MCF 10A (cell line): ENCODE results near the gene SCUBE2. TPM values are rescaled to one million over a fixed set of nuclear protein-coding genes. Genes with fewer than 3 reads are reported as not detected.
"Not testable (repeated sequence)": the region's sequence is repeated elsewhere in the genome, so short reads cannot be mapped to it uniquely, and the experiment has no call there.

ENCODE experiments used
- BruUV-seq: library from RNA; stranded (reverse); fragments of 400-500 nt; replicated peaks from 2 replicates; lab custom pipeline; 2021; lab: Mats Ljungman, UMichigan
- CTCF ChIA-PET: fragments of 300-600 bp; sonication (Branson Sonifier 250); formaldehyde crosslinking; extraction: SDS; loops from one replicate; lab custom pipeline; 2021; ENCODE audit warnings: antibody characterized with exemption, inconsistent platforms; lab: Yijun Ruan, JAX
- POLR2A ChIA-PET: fragments of 300-600, 350-650 bp; sonication (Branson Sonifier 250); formaldehyde crosslinking; extraction: SDS; loops from one replicate; lab custom pipeline; 2020; ENCODE audit warnings: antibody characterized with exemption, inconsistent platforms; lab: Yijun Ruan, JAX
- DNase-seq: peaks from one replicate; pipeline ENCODE4 v3.0.0-alpha.2; 2018; ENCODE audit not compliant: unreplicated experiment
- H3K27ac Mint-ChIP-seq: one replicate; pipeline ENCODE4 v1.8.0; 2022; ENCODE audit warnings: mild to moderate bottlenecking, low read depth, mixed read lengths; ENCODE audit not compliant: unreplicated experiment
- H3K27me3 Mint-ChIP-seq: one replicate; pipeline ENCODE4 v1.8.0; 2022; ENCODE audit warnings: mixed read lengths; ENCODE audit not compliant: insufficient read depth, unreplicated experiment
- H3K36me3 Mint-ChIP-seq: one replicate; pipeline ENCODE4 v1.8.0; 2022; ENCODE audit warnings: mild to moderate bottlenecking, moderate library complexity, mixed read lengths; ENCODE audit not compliant: insufficient read depth, unreplicated experiment
- H3K4me1 Mint-ChIP-seq: one replicate; pipeline ENCODE4 v1.8.0; 2022; ENCODE audit warnings: mixed read lengths; ENCODE audit not compliant: insufficient read depth, unreplicated experiment
- H3K4me3 Mint-ChIP-seq: one replicate; pipeline ENCODE4 v1.8.0; 2022; ENCODE audit warnings: mild to moderate bottlenecking, moderate library complexity, mixed read lengths; ENCODE audit not compliant: unreplicated experiment
- H3K9me3 Mint-ChIP-seq: one replicate; pipeline ENCODE4 v1.8.0; 2022; ENCODE audit warnings: mixed read lengths; ENCODE audit not compliant: unreplicated experiment
- CTCF ChIP-seq: fragments of 200-600 bp; IDR thresholded peaks from one replicate; pipeline ENCODE4 v1.8.0; 2022; ENCODE audit warnings: antibody characterized with exemption, mild to moderate bottlenecking; ENCODE audit not compliant: unreplicated experiment
- intact Hi-C: fragments of 100-400 bp; cut with micrococcal nuclease; formaldehyde crosslinking; loops from 2 replicates; pipeline ENCODE4 v1.14.1; 2022
- total RNA-seq: library from RNA; stranded (reverse); gene quantifications from 2 replicates; pipeline ENCODE4 v1.2.3, GENCODE V29; 2022

SCUBE2 gene
- total RNA-seq, 1 experiment from 2014 or later, result 0.93 TPM

DNA sequence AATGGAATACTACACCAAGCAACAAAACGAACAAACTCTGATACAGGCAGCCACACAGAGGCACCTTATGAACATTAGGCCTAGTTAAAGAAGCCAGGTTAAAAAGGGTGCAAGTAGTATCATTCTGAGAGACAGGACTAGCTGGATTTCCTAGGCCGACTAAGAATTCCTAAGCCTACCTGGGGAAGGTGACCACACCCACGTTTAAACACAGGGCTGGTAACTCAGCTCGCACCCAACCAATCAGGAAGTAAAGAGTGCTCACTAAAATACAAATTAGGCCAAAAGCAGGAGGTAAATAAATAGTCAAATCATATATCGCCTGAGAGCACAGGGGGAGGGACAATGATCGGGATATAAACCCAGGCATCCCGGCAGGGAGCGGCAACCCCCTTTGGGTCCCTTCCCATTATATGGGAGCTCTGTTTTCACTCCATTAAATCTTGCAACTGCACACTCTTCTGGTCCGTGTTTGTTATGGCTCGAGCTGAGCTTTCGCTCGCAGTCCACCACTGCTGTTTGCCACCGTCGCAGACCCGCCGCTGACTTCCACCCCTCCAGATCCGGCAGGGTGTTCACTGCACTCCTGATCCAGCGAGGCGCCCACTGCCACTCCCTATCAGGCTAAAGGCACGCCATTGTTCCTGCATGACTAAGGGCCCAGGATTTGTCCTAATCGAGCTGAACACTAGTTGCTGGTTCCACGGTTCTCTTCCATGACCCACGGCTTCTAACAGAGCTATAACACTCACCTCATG lies 6.0 kb upstream of the SCUBE2 start:
- H3K27ac Mint-ChIP-seq, H3K4me1 Mint-ChIP-seq, H3K36me3 Mint-ChIP-seq, H3K4me3 Mint-ChIP-seq, H3K9me3 Mint-ChIP-seq, intact Hi-C loops, DNase-seq, BruUV-seq, POLR2A ChIA-PET: not testable (repeated sequence)
- CTCF ChIA-PET, result interaction anchor here (0.7 to 1.8 kb wide), 3 partner anchors 40 to 329 kb away, joined by 3 to 5 read pairs (median 4); no protein-coding TSS in a partner anchor
- H3K27me3 Mint-ChIP-seq, result peaks cover 12% of the 10 kb centered on the region

- CTCF ChIA-PET, result interaction anchor here (1.0 to 1.8 kb wide), 4 partner anchors 13 to 81 kb away, joined by 3 to 6 read pairs (median 4); no protein-coding TSS in a partner anchor
Measured at GRCh38 chr11:9096427-9096826, 5.0 kb upstream of the SCUBE2 start.

DNA sequence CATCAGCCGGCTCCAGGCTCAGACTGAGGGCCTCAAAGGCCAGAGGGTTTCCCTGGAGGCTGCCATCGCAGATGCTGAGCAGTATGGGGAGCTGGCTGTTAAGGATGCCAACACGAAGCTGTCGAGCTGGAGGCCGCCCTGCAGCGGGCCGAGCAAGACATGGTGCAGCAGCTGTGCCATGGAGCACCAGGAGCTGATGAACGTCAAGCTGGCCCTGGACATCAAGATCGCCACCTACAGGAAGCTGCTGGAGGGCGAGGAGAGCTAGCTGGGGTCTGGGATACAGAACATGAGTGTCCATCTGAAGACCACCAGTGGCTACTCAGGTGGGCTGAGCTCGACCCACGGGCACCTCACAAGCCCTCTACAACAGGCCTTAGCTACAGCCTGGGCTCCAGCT lies 4.0 kb upstream of the SCUBE2 start:
- no peaks in the 10 kb centered on the region for H3K4me1 Mint-ChIP-seq
- no peaks in the 10 kb centered on the region for H3K9me3 Mint-ChIP-seq
- no peak for TF ChIP-seq CTCF
- ChIA-PET POLR2A (interaction anchor here (0.7 kb wide), 1 partner anchor 218 kb away, joined by 4 read pairs; no protein-coding TSS in a partner anchor), CTCF (interaction anchor here (0.5 to 3.0 kb wide), 12 partner anchors 11 to 1309 kb away, joined by 3 to 13 read pairs (median 4); no protein-coding TSS in a partner anchor)
- no peak overlapping the region for H3K27ac Mint-ChIP-seq
- no peak overlapping the region for H3K4me3 Mint-ChIP-seq
- DNase-seq, result no peak
- BruUV-seq, result no TSS peak
- H3K36me3 Mint-ChIP-seq, result no peaks in the 10 kb centered on the region
- intact Hi-C loops, result no loop called here
- peaks cover 15% of the 10 kb centered on the region for H3K27me3 Mint-ChIP-seq

More at GRCh38 chr11:9096427-9096826, 5.0 kb upstream of the SCUBE2 start:
- H3K9me3 Mint-ChIP-seq, result no peaks in the 10 kb centered on the region
- DNase-seq, result no peak
- H3K4me1 Mint-ChIP-seq, result no peaks in the 10 kb centered on the region
- POLR2A ChIA-PET, result no interaction called here
- no peak overlapping the region for H3K27ac Mint-ChIP-seq
- peaks cover 15% of the 10 kb centered on the region for H3K27me3 Mint-ChIP-seq
- H3K4me3 Mint-ChIP-seq, result no peak overlapping the region
- BruUV-seq, result no TSS peak
- H3K36me3 Mint-ChIP-seq, result no peaks in the 10 kb centered on the region
- intact Hi-C loops, result no loop called here
- no peak for TF ChIP-seq CTCF

DNA sequence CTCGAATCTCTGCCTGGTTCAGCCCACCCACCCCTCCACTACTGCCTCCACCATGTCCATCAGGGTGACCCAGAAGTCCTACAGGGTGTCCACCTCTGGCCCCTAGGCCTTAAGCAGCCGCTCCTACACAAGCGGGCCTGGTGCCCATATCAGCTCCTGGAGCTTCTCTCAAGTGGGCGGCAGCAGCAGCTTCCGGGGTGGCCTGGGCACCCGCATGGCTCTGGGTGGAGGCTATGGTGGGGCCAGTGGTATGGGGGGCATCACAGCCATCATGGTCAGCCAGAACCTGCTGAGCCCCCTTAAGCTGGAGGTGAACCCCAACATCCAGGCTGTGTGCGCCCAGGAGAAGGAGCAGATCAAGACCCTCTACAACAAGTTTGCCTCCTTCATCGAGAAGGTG lies 3.0 kb upstream of the SCUBE2 start:
- intact Hi-C loops, result no loop called here
- no peaks in the 10 kb centered on the region for H3K4me1 Mint-ChIP-seq
- no peak overlapping the region for H3K4me3 Mint-ChIP-seq
- peaks cover 15% of the 10 kb centered on the region for H3K27me3 Mint-ChIP-seq
- CTCF ChIA-PET, result interaction anchor here (0.6 to 3.0 kb wide), 7 partner anchors 10 to 150 kb away, joined by 3 to 13 read pairs (median 4); no protein-coding TSS in a partner anchor
- BruUV-seq, result no TSS peak
- no peaks in the 10 kb centered on the region for H3K36me3 Mint-ChIP-seq
- no peak for TF ChIP-seq CTCF
- H3K27ac Mint-ChIP-seq, result no peak overlapping the region
- no peaks in the 10 kb centered on the region for H3K9me3 Mint-ChIP-seq
- POLR2A ChIA-PET, result interaction anchor here (1.7 kb wide), 1 partner anchor 17 kb away, joined by 4 read pairs; no protein-coding TSS in a partner anchor
- no peak for DNase-seq
